HG03439 (cell line): Measurements from ENCODE around the gene RPF1.

Experiments used
- ATAC-seq: cut with Tn5 transposase; IDR thresholded peaks from one replicate; pipeline ENCODE4 v1.9.1; 2021; ENCODE audit warnings: mild to moderate bottlenecking, moderate library complexity; ENCODE audit not compliant: unreplicated experiment

The RPF1 gene

DNA sequence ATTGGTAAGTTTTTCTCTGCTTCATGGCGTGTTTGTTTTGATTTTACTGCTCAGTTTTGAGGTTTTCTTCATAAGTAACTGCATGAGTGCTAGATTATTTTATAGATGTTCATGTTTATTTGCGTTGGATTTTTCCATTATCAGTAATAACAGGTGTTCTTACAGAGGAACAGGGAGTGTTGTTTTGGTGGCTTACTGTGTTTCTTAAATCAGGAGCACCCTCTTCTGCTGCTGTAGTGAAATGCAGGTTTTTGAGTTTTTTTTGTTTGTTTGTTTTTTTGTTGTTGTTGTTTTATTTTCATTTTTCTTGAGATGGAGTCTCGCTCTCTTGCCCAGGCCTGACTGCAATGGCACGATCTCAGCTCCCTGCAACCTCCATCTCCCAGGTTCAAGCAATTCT is 62.6 kb downstream of the RPF1 start:
- ATAC-seq = no peak
